Prostate gland (tissue), 2 donors: ENCODE data around the gene ZNF33A.
A peak's percentile ranks its signal among the peaks of the same experiment; 100 is the strongest.

Experiments used
- POLR2A ChIP-seq: fragments of 450-650 bp; IDR thresholded peaks from one replicate; pipeline ENCODE4 v1.6.1; 2016; ENCODE audit warnings: antibody characterized with exemption, mild to moderate bottlenecking
- POLR2AphosphoS5 ChIP-seq: sonication (generic); formaldehyde crosslinking; IDR thresholded peaks from one replicate; pipeline ENCODE4 v1.6.1; 2017; ENCODE audit warnings: antibody characterized with exemption
- TF ChIP-seq, protein P1 (sequence below), 4 experiments: fragments of 200-600 bp in 2 of 4; fragments of 450-650 bp in 2 of 4; sonication (generic) in 2 of 4; IDR thresholded peaks; 1 replicate in 3 of 4; 2 replicates in 1 of 4; pipeline ENCODE4 v1.5.1; 2016 to 2019; ENCODE audit warnings: antibody characterized with exemption in 4 of 4, mild to moderate bottlenecking in 2 of 4, moderate library complexity in 2 of 4

DNA sequence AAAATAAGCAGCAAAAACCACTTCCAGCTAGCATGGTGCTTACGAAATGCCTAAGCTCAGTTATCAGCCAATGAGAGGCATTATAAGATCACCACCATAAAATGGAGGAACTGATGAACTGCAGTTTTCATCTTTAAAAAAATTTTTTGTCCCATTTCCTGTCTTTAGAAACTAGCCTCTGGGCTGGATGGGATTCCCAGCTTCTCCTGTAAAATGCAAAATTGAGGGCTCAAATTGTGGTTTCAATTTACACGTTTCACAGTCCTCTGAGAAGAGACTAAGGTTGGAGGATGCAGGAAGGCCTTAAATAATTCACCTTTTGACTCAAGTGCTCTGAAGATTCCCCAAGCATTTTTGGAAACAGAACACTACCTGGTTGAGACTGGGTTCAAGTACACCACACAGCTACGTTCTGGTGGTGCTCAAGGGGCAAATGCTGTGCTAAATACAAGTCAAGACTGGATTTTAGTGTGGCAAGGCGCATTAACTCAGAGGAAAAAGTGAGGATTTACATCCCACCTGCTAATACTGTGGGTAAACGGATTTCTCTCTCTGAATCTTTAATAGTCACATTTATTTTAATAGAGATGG lies 35.0 kb upstream of the ZNF33A start:
- TF ChIP-seq, protein P1, sequence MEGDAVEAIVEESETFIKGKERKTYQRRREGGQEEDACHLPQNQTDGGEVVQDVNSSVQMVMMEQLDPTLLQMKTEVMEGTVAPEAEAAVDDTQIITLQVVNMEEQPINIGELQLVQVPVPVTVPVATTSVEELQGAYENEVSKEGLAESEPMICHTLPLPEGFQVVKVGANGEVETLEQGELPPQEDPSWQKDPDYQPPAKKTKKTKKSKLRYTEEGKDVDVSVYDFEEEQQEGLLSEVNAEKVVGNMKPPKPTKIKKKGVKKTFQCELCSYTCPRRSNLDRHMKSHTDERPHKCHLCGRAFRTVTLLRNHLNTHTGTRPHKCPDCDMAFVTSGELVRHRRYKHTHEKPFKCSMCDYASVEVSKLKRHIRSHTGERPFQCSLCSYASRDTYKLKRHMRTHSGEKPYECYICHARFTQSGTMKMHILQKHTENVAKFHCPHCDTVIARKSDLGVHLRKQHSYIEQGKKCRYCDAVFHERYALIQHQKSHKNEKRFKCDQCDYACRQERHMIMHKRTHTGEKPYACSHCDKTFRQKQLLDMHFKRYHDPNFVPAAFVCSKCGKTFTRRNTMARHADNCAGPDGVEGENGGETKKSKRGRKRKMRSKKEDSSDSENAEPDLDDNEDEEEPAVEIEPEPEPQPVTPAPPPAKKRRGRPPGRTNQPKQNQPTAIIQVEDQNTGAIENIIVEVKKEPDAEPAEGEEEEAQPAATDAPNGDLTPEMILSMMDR (IDR thresholded peaks at IDR 0.05) = peak in 1 of 4 experiments; percentile 8
- TF ChIP-seq POLR2AphosphoS5 (no peak), POLR2A (no peak)
